Suppressor macrophage (primary cell): ENCODE results near the gene PTPRT.

Experiments used
- DNase-seq, 4 experiments: peaks; one replicate each; pipeline ENCODE4 v3.0.0-alpha.2; 2020 to 2022

PTPRT gene

GRCh38 chr20:42443200-42443599, 746.5 kb downstream of the PTPRT start:
- DNase-seq: no peak

GRCh38 chr20:42442716-42443115, 747.0 kb downstream of the PTPRT start:
- DNase-seq: no peak

DNA sequence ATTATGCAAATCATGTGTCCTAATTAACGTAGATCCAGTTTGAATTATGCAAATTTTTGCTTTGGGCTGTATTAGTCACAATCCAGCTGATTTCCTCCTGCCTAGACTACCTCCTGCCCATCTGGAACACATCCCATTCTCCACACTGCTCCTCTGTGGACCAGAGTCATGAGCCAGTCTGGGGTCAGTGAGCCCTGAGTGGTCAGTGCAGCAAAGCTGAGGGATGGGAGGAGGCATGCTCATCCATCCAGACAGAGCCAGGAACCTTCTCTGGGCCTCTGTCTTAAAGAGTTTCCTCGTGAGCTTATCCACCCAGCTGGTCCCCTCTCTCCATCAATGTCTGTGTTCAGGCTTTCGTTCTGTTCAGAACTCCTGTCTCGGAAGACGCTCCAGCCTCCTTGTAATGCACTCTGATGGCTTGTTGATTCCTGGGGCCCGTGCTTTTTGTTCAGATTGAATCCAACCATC, 747.8 kb downstream of the PTPRT start:
- no peak for DNase-seq

DNA sequence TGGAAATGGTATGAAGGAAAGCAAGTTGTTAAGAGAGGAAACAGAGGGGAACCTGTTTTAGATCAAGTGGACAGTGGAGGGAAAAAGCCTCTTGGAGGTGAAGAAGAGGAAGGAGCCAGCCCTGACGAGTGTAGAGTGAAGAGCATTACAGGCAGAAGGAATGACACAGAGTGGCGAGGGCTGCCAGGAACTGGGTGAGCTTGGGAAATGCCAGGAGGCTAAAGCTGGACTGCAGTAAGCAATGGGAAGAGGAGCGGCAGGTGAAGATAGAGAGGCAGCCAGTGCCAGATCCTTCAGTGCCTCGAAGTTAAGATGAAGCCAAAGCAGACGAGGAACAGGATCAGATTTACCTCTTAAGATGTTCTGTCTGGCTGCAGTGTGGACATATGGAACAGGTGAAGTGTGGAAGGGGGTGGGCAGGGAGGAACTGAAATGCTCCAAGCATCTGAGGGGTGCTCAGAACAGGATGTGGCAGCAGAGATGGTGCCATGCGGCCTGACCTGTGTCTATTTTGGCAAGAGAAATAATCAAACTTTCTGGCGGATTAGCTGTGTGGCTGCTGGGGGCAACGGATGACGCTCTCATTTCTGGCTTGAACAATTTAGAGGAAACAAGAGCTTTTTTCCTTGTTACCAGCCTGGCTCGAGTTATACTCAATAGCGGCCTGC, 748.4 kb downstream of the PTPRT start:
- DNase-seq: no peak

DNA sequence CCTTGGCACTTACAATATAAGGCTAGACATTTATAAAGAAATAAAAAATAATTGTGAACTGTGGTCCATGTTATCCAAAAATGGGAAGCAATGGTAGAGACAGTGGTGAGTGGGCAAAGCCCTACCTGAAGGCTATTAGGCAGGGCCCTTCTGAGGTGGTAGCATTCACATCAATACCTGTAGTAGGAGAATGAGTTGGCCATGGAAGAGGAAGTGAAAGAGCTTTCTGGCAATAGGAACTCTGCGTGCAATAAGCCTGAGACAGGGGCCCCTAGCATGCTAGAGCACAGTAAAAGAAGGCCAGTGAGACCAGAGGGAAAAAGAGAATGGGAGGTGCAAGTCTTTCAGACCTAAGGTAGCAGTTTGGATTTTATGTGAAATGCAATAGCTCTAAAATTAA, 754.5 kb downstream of the PTPRT start:
- peak in 1 of 4 experiments; percentile 22 for DNase-seq

- DNase-seq: no peak
Measured at GRCh38 chr20:42432496-42433334, 757.0 kb downstream of the PTPRT start.

GRCh38 chr20:42430598-42430997, 759.1 kb downstream of the PTPRT start:
- DNase-seq: no peak

DNA sequence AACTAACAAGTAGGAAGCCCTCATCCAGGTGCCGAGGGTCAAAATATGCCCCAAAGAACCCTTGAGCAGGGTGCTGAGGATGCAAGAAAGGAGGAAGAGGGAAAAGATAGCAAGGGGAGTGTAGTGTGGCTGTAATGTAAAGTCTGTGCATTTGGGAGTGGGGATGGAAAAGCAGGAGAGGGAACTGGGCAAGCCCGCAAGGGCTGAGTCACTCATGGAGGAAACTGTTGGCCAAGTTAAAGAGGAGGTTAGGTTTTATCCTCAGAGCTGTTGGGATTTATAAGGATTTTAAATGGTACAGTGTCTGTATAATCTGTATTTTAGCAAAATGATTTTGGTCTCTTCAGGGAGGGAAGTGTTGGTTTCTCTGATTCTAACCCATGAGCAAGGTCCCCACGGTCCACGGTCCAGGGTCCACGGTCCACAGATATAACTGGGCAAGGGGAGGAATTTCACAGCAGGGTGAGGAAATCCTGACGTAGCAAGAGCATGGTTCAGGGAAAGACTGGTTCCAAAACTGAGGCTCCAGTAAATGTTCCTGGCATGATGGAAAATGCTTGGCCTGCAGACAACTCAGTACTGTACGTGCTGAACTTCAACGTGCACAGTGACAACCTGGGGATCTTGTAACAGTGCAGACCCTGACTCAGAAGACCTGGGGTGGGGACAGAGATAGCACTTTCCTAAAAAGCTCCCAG, 759.8 kb downstream of the PTPRT start:
- DNase-seq: no peak

GRCh38 chr20:42419814-42420532, 769.7 kb downstream of the PTPRT start:
- no peak for DNase-seq

DNA sequence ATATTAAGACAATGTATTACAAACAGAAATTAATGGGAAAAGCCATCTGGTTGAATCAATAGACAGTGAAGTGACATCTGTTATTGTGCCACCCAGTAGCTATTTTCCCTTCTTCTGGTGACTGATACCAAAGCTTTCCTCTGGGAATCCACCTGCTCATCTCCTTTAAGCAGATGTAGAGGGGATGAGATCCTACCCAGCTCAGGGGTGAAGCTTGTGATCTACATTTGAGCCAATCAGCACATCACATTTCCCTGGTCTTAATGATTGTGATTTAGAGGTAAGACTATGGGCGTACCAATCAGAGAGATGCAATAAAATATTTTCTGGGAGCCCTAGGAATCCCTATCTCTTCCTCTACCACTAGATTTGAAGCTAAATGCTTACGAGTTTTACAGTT, 782.9 kb downstream of the PTPRT start:
- no peak for DNase-seq

DNA sequence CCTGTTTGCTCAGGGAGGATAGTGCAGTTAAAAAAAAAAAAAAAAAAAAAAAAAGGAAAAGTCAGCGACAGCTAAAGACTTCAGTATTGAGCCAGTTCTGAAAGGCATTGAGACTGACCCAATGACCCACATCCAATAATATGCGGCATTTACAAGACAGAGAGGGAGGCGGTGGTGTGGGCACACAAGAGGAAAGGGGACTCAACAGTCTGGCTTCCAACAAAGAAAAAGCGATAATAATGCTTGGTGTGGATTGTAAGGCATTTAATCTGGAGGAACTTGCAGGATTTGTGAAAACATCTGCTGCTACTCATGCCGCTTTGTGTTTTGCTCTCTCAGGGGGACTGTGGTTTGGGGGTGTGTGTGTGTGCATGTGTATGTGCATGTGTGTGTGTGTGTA, 787.3 kb downstream of the PTPRT start:
- no peak for DNase-seq

- DNase-seq: no peak
Measured at GRCh38 chr20:42401613-42402012, 788.1 kb downstream of the PTPRT start.

- no peak for DNase-seq
Measured at GRCh38 chr20:42399802-42400201, 789.9 kb downstream of the PTPRT start.

- no peak for DNase-seq
Measured at GRCh38 chr20:42392442-42392841, 797.3 kb downstream of the PTPRT start.

GRCh38 chr20:42391807-42392206, 797.9 kb downstream of the PTPRT start:
- DNase-seq: no peak

- DNase-seq: no peak
Measured at GRCh38 chr20:42380287-42380686, 809.4 kb downstream of the PTPRT start.

DNA sequence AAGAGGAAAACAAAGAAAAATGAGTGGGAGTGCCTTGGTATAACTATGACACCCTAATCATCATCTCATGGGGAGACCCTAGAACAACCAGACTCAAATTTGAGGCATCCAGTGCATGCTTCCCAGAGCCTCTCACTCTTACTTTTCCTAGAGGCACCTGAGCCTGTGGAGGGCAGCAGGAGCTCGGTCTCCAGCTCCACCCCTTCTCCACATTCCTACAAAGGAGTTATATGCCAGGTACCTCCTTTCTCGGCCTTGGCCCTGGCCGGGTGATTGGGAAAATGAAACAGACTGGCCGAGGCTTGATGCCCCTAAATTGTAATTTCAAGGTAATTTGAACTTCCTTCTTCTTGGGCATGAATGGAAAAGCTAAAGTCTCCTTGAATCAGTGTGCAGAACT, 810.3 kb downstream of the PTPRT start:
- DNase-seq: no peak

GRCh38 chr20:42378826-42379225, 810.9 kb downstream of the PTPRT start:
- no peak for DNase-seq

- no peak for DNase-seq
Measured at GRCh38 chr20:42376131-42376530, 813.6 kb downstream of the PTPRT start.

GRCh38 chr20:42373049-42373448, 816.7 kb downstream of the PTPRT start:
- DNase-seq: no peak

DNA sequence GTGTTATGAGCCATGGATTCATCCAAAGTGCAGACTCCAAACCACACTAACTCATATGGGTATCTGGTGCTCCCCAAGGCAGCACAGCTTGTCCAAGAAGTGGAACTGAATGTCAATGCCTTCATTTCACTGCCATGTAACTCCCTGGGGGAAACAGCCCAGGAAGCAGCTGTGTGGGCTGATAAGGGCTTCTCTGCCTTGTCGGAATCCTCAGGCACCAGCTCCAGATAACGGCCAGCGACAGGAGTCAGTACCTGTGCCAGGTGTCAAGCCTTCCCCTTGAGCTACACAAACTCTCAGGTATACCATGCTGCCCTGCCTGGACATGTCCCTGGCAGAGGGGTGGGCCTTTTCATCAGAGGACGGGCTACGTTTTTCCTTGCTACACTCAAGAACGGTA, 819.6 kb downstream of the PTPRT start:
- no peak for DNase-seq

DNA sequence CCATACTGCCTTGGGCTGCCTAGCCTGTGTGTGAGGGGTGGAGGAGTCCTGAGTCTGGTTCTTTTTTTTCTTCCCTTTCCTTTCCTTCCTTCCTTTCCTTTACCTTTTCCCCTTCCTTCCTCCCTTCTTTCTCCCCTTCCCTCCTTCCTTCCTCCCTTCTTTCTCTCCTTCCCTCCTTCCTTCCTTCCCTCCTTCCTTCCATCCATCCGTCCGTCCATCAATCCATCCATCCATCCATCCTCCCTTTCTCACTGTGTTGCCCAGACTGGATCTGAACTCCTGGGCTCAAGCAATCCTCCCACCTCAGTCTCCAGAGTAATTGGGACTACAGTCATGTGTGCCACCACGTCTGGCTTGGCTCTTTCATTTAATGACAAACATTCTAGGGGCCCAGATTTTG, 820.8 kb downstream of the PTPRT start:
- no peak for DNase-seq

DNA sequence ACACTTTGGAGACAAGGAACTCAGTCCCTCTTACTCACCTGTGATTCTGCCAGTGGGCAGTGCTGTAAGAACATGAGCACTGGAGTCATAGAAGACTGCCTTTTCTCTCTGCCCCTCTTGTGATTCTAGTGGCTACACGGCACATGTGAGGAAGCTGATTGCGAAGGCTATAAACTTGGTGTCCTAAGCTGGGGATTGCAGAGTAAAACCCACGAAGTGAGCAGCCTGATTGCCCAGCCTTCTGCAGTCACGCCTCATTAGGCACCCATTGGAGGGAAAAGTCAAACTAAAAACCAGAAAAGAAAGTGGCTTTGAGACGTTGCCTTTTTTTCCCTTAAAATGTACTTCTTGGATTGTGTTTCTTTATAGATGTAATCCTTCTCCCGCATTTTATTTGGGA, 823.1 kb downstream of the PTPRT start:
- DNase-seq: no peak
